Measurements from ENCODE around the gene PKP3.

PKP3 gene

DNA sequence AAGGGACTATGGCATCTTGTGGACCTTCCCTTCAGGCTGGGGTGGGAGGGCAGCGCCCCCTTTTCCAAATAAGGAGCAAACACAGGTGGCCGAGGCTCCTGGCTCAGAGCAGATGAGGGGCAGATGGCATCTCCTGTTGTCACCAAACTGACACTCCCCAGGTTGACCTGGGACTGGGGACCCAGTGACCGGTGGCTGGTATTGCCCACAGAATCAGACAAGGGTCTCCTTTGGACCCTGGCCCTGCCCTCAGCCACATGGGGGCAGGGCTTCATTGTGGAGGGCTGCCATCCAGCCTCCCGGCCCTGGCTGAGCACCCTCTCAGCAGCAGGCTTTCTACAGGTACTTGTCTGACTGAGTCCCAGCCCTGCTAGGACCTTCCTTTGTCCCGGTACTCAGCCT, 21.6 kb downstream of the PKP3 start:
- no peak overlapping the region for H3K4me3 ChIP-seq (replicated peaks in 1 of 2; ENCODE audit: low read depth in 2 of 2, low read length in 2 of 2)
- no peak for TF ChIP-seq CTCF (IDR thresholded peaks at IDR 0.05; ENCODE audit: low read depth, low read length)
- DNase-seq (ENCODE audit: low read depth in 2 of 2) = no peak

DNA sequence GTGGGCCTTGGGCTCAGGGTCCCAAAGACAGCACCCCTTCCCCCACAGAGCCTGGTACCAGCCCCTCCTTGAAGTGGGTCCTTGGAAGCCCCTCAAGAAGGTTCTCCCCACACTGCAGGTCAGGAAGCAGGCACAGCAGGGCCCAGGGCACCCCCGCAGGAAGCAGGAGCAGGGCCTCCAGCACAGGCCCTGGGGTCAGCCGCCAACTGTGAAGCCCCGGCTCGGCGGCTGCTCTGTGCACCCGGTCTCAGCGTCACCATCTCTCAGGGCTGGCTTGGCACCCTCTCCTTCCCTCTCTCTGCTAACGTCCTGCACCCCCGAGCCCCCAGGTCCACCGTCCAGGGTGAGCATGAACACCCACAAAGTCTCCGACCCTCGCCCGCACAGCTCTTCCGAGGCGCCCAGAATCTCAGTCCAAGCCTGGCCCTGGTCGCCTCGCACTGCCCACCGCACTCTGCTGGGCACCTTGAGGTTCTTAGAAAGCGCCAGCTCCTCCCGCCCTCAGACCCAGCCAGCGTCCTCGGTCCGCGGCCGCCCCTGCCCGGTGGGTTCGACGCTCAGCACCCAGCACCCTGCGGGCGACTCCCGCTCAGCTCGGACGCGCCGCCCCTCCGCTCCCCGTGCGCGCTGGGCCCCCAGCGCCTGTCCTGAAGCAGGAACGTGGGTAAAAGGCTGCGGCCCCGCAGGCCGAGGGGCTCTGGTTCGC, 22.2 kb downstream of the PKP3 start:
- DNase-seq (ENCODE audit: low read depth in 2 of 2) = no peak
- peak overlapping the region in 1 of 2 donors; percentile 46 for H3K4me3 ChIP-seq (replicated peaks in 1 of 2; ENCODE audit: low read depth in 2 of 2, low read length in 2 of 2)
- no peak for TF ChIP-seq CTCF (IDR thresholded peaks at IDR 0.05; ENCODE audit: low read depth, low read length)

DNA sequence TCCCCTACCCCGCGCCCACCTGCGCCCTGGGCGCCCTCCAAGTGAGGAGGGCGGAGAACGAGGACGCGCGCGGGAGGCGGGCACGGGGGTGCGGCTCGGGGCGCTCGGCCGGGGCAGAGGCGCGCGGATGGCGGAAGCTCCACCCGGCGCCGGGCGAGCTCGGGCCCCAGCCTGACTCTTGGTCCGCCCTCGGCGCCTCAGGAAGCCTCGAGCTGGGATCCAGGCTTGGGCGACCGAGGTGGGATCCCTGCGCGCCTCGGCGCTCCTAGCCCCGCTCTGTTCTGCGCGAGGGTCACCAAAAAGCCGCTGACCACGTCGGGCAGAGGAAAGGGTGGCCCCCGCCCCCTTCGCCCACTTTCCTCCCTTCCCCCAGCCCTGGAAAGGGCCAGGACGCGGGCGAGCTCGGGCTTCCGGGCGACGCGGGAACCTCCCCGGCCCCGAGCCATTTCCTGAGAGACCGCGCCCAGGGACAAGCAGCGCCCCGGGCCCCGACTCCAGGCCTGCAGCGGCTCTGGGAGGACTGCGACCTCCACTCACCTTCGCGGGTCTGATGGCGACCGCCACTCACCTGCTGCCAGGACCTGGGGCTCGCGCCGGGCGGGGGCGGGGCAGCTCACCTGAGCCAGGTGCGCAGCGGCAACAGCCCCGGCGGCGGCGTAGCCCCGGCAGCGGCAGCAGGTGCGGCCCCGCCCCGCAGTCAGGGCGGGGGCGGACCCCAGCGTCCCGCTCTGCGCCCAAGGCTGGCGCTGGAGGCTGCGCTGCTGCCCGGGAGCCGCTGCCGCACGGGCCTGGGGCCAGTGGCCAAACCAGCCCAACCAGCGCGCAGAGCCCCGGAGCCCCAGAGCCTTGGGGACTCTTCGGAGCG, 23.0 kb downstream of the PKP3 start:
- peak overlapping the region; percentile 46 for H3K4me3 ChIP-seq (replicated peaks in 1 of 2; ENCODE audit: low read depth in 2 of 2, low read length in 2 of 2)
- no peak for TF ChIP-seq CTCF (IDR thresholded peaks at IDR 0.05; ENCODE audit: low read depth, low read length)
- DNase-seq (ENCODE audit: low read depth in 2 of 2) = peak in 1 of 2 donors; percentile 39

- TF ChIP-seq CTCF (IDR thresholded peaks at IDR 0.05; ENCODE audit: low read depth, low read length) = no peak
- no peak for DNase-seq (ENCODE audit: low read depth in 2 of 2)
- H3K4me3 ChIP-seq (replicated peaks in 1 of 2; ENCODE audit: low read depth in 2 of 2, low read length in 2 of 2) = no peak overlapping the region
Measured at GRCh38 chr11:417652-418342, 23.8 kb downstream of the PKP3 start.

DNA sequence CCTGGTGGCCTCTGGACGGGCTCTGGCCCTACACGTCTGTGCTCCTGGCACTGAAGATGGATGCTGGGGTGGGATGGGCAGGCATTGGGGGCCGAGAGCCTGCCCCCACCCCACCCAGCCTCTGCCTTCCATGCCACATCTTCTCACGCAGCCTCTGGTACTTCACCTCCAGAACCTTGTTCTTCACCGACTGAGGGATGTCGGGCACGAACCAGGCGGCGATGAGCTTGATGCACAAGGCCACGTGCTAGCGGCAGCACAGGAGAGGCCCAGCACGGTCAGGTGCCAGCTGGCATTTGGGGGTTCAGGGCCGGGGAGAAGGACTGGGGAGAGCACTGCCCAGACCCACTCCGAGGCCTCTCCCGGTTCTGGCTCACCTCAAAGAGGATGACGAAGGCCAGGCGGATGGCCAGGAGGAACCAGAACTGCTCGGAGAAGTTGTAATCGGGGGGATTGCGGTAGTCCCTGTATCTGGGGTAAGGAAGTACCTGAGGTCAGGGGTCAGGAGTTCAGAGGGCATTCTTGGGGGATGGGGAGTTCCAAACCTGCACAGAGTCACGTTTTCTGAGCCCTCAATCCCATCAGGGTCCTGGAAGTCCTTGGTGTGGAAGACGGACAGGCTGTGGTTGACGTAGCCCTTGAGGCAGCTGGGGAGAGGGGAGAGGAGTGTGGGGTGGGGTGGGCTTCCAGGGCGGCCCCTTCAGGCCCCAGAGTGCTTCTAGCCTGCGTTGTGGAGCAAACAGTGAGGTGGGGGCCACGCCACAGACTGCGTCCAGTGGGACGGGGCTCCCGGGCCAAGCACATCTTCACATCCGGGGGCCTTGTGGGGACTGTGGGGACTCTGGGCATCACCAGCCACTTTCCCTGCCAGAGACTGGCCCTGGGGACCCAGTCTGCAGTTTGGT, 24.6 kb downstream of the PKP3 start:
- DNase-seq (ENCODE audit: low read depth in 2 of 2) = no peak
- no peak for TF ChIP-seq CTCF (IDR thresholded peaks at IDR 0.05; ENCODE audit: low read depth, low read length)
- no peak overlapping the region for H3K4me3 ChIP-seq (replicated peaks in 1 of 2; ENCODE audit: low read depth in 2 of 2, low read length in 2 of 2)
